Measurements from ENCODE around the gene DLG2.

GRCh38 chr11:84906995-84907394 lies 720.1 kb downstream of the DLG2 start:
- TF ChIP-seq, protein P1, sequence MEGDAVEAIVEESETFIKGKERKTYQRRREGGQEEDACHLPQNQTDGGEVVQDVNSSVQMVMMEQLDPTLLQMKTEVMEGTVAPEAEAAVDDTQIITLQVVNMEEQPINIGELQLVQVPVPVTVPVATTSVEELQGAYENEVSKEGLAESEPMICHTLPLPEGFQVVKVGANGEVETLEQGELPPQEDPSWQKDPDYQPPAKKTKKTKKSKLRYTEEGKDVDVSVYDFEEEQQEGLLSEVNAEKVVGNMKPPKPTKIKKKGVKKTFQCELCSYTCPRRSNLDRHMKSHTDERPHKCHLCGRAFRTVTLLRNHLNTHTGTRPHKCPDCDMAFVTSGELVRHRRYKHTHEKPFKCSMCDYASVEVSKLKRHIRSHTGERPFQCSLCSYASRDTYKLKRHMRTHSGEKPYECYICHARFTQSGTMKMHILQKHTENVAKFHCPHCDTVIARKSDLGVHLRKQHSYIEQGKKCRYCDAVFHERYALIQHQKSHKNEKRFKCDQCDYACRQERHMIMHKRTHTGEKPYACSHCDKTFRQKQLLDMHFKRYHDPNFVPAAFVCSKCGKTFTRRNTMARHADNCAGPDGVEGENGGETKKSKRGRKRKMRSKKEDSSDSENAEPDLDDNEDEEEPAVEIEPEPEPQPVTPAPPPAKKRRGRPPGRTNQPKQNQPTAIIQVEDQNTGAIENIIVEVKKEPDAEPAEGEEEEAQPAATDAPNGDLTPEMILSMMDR (IDR thresholded peaks at IDR 0.05; ENCODE audit: low read depth, low read length, missing input control), result no peak
- TF ChIP-seq YY1 (IDR thresholded peaks at IDR 0.05), result no peak
- no peak for TF ChIP-seq SP1 (IDR thresholded peaks at IDR 0.05)
- TF ChIP-seq, protein P2, sequence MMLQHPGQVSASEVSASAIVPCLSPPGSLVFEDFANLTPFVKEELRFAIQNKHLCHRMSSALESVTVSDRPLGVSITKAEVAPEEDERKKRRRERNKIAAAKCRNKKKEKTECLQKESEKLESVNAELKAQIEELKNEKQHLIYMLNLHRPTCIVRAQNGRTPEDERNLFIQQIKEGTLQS (IDR thresholded peaks at IDR 0.05), result no peak
- TF ChIP-seq NR2F2 (IDR thresholded peaks at IDR 0.05), result no peak
- TF ChIP-seq RAD21 (IDR thresholded peaks at IDR 0.05), result no peak
- no peak for TF ChIP-seq JUND (IDR thresholded peaks at IDR 0.05)
- no peak for TF ChIP-seq HNF4G (IDR thresholded peaks at IDR 0.05)
- TF ChIP-seq GABPA (IDR thresholded peaks at IDR 0.05 in 1 of 2, conservative IDR thresholded peaks at IDR 0.05 in 1 of 2), result no peak
- TF ChIP-seq, protein P3, sequence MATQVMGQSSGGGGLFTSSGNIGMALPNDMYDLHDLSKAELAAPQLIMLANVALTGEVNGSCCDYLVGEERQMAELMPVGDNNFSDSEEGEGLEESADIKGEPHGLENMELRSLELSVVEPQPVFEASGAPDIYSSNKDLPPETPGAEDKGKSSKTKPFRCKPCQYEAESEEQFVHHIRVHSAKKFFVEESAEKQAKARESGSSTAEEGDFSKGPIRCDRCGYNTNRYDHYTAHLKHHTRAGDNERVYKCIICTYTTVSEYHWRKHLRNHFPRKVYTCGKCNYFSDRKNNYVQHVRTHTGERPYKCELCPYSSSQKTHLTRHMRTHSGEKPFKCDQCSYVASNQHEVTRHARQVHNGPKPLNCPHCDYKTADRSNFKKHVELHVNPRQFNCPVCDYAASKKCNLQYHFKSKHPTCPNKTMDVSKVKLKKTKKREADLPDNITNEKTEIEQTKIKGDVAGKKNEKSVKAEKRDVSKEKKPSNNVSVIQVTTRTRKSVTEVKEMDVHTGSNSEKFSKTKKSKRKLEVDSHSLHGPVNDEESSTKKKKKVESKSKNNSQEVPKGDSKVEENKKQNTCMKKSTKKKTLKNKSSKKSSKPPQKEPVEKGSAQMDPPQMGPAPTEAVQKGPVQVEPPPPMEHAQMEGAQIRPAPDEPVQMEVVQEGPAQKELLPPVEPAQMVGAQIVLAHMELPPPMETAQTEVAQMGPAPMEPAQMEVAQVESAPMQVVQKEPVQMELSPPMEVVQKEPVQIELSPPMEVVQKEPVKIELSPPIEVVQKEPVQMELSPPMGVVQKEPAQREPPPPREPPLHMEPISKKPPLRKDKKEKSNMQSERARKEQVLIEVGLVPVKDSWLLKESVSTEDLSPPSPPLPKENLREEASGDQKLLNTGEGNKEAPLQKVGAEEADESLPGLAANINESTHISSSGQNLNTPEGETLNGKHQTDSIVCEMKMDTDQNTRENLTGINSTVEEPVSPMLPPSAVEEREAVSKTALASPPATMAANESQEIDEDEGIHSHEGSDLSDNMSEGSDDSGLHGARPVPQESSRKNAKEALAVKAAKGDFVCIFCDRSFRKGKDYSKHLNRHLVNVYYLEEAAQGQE (IDR thresholded peaks at IDR 0.05), result no peak
- no peak for TF ChIP-seq ZBTB33 (IDR thresholded peaks at IDR 0.05)
- no peak for TF ChIP-seq EGR1 (IDR thresholded peaks at IDR 0.05; ENCODE audit: low read depth in 2 of 2)
